ENCODE data around the gene BEGAIN.

Gene BEGAIN

DNA sequence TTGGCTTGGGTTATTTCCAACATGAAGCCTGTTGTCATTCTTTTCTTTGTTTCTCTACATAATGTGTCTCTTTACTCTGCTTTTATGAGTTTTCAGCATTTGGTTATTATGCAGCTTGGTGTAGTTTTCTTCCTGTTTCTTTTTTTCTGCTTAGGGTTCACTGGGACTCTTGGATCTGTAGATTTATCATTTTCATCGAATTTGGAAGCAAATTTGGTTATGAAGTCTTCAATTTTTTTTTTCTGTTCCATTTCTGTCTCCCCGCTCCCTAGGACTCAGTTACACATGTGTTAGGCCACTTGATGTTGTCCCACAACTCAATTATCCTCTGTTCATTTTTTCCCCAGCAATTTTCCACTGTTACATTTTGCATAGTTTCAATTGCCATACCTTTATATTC lies 13.8 kb upstream of the BEGAIN start:
- no peak for DNase-seq (ENCODE audit: low spot score)

DNA sequence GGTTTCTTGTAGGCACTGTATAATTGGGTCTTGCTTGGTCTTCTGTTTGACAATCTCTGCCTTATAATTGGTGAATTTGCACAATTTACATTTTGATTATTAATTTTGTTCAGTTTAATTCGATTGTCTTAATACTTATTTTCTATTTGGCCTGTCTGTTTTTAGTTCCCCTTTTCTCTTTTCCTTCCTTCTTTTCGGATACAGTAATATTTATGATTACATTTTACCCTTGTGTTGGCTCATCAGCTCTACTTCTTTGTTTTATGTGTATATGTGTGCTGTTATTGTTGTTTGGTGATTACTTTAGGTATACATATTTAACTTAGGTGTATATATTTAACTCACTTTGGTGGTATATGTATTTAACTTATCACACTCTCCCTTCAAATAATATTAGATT lies 12.8 kb upstream of the BEGAIN start:
- no peak for DNase-seq (ENCODE audit: low spot score)

DNA sequence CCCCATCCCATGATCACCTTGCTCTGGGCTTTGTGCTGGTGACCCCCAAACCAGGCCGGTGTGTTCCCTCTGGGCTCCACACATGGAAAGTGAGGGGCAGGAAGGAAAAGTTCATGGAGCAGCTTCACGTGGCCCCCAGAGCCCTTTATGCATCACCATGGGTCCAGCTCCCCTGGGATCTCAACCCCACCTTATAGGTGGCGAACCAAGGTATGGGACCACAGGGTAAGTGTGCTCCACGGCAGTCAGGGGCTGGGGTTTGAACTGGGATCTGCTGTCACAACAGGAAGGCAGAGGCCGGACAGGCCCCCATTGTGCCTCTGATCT lies 7.4 kb upstream of the BEGAIN start:
- DNase-seq (ENCODE audit: low spot score) = no peak

DNA sequence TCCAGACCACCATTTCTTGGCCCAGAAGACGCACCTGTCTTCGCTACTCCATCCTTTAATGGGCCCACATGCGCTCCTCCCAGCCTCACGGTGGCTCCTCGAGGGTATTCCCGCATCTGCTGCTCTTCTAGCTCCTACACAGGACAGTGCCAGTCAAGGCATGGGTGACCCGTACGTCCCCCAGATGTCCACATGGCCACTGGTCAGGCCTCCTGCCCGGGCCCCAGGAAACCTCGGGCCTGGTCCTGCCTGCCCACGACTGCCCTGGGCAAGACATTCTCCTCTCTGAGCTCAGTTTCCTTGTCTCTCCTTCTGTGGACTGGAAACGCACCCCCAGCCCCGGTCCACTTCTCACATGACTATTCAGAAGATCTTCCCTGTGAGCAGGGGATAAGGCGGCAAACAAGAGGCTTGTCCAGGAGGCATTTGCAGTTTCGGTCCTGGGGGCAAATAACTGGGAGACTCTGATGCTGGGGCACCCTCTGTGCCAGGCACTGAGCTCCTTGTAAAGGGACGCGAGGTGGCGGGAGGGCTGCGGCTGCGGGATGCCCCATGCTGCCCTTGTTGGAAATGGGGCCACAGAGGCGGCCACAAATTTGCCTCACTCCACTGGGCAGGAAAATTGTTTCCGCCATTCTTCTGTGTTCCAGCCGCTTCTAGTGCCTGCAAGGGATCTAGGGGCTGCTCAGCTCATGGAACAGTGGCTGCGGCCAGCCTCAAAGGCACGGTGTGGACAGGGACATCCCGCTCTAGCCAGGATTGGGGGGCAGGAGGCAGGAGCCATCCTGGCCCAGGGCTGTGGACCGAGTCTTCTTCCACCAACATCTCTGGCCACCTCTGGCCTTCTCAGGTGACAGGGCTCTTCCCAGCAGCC lies 6.8 kb upstream of the BEGAIN start:
- no peak for DNase-seq (ENCODE audit: low spot score)

DNA sequence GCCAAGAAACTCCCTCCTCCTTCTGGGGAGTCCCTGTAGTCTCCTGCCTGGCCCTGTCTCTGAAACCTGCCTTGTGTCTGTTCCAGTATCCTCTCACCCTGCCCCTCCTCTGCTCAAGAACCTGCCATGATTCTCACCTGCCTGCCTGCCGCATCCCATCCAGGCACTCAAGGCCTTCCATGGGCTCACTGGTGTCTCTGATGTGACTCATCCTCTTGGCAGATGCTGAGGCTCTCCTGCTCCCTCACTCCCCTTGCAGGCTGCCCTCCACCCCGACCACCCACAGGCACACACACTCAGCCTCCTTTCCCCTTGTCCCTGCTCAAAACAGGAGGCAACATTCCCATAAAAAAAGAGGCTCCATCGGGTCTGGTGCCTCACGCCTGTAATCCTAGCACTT lies 5.8 kb upstream of the BEGAIN start:
- DNase-seq (ENCODE audit: low spot score) = no peak

DNA sequence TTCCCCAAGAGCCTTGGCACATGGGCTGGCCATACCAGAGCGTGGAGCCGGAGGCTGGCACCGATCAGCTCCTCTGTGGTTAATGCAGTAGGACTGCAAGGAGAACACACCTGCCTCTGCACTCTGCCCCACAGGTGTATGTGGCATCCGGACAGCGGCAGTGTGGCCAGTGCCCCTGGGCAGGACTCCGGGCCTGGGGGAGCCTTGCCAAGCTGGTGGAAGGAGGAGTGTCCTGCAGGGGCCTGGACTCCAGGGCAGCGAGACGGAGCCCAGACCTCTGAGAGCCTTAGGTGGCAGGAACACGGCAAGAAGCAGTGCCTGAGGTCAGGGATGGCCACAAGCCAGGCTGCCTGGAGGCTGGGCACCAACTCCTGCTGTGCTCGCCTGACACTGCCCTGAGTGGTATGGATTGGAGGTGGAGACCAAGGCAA lies 5.3 kb upstream of the BEGAIN start:
- DNase-seq (ENCODE audit: low spot score) = no peak

DNA sequence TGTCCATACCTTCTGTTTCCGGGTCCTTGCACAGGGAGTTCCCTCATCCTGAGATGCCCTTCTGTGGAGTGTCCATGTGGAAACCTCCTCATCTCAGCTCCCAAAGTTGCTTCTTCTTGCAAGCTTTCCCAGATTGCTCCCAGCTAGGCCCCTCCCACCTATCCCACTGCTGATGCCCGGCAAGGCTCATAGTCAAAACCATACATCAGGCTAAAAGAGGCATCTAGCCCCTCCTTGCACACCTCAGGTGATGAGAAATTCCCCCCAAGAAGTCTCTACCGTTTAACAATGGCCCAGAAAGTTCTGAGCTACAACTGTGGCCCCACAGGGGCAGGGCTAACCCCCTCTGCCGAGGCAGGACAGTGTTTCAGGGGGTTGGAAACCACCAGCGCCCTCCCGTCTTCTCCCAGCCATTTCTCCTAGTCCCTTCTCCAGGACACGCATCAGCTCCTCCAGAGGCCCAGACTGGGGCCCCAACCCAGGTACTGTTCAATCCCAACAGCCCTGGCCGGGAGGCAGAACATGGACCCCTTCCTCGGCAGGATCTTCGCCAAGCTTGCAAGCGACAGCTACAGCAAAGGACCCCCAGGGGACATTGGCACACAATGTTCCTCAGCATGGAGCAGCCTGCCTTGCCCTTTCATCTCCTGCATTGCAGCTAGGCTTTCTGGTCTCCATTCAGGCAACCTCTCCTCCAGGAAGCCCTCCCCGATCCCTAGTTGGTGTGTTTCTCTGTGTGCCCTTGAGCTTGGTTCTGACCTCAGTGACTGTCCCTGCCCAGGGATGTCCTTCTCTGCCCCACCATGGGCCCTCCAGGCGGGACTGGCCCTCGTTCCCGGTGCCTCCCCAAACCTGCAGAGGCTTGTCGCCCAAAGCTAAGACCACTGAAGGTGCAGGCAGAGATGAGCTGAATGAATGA lies 4.5 kb upstream of the BEGAIN start:
- DNase-seq (ENCODE audit: low spot score) = no peak

DNA sequence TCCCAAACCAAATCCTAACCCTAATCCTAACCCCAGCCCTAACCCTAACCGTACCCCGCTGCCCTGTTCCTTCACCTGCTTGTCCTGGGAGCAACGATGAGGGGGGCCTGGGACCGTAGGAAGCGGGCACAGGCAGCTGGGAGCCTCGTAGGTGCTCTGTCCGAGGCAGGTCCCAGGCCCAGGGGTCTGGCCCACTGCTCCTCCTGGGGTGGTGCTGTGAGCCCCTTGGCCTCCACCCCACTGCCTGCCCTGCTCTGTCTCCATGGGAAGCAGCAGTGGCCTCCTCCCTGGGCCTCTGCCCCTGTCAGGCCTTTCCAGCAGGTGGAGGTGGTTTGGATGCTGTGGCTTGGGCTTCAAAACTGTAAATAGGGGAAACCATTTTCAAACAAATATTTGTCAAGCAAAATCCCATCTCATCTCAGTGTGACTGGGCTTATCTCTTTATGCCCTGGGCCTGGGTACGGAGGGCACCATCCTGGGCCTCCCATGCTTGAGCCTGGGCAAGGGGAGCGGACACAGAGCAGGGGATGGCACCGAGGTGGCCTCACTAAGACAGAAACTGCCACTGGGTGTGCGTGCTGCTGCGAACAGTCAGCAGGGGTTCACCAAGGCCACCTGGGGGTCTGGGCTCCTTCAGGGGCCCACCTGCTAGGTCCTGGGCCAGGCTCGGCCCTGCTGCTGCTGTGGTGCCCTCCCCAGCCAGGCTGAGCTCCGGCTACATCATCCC lies 3.7 kb upstream of the BEGAIN start:
- no peak for DNase-seq (ENCODE audit: low spot score)

DNA sequence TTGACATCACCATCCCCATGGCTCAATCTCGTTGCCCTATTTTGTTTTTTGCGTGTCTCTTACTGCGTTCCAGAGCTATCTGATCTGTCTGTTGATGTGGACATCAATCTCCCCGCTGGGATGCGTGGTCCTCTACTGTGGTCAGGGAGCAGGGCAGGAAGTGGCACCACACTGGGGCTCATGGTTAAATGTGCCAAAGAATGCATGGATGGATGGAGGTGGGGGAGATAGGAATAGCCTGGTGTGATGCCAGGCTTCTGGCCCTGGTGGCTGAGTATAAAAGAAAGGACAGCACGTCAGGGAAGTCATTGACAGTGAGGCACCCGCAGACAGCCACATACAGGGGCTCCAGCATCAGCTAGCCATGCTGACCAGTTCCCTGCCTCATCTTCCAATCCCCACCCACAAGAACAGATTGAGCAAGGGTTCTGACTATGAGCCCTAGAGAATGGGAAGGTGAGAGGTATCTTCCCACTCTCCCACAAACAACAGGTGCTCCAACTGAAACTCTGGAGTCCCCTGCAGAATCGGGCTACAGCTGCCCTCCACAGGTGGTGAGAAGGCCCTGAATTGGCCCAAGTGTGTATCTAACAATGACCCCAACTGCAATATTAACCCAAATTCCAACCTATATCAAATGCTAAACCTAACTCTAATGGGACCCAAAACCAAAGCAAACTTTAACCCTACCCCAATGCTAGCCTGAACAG lies 2.7 kb upstream of the BEGAIN start:
- DNase-seq (ENCODE audit: low spot score) = no peak

DNA sequence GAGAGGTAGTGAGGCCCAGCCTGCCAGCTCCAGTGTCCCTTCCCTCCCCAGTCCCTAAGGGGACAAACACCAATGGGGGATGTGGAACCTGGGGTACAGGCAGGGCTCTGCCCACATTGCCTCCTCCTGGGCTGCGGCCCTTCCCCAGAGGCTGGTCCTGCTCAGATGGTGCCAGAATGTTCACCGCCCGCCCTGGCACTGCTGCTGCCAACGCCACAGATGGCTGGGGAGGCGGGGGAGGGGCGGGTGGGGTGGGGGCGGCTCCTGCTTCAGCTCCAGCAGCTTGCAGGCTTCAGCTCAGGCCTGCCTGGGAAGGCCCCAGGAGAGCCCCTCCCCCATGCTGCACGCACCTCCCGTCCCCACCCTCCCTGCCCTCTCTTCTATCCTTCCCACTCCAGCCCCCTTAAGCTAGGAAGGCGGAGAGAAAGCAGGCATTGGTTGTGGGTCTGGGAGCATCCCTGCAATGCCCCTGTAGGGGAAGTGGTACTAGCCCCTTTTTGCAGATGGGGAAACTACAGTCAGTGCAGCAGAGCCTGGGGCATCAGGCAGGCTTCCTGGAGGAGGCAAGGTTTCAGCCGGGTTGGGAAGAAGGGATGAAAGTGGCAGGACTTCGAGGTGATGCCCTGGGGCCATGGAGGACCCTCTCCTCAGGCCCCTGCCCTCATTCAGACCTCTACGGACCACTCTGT lies 2.0 kb upstream of the BEGAIN start:
- no peak for DNase-seq (ENCODE audit: low spot score)

DNA sequence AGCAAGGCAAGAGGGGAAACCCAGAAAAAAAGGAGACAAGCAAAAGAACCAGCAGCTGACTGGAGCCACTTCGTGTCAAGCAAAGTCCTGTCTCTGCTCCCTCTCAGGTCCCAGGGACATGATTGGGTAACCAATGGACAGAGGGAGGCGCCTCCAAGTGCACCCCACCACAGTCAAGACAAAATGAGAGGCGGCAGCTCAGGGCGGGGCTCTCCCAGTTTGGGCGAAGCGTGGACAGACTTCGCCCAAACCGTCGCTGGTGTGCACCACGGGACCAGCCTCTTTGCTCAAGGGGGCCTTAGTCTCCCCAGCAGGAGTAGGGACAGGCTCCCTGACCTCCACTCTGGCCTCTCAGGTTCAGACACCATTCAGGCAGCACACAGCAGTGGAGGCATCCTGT lies 1.5 kb upstream of the BEGAIN start:
- no peak for DNase-seq (ENCODE audit: low spot score)

DNA sequence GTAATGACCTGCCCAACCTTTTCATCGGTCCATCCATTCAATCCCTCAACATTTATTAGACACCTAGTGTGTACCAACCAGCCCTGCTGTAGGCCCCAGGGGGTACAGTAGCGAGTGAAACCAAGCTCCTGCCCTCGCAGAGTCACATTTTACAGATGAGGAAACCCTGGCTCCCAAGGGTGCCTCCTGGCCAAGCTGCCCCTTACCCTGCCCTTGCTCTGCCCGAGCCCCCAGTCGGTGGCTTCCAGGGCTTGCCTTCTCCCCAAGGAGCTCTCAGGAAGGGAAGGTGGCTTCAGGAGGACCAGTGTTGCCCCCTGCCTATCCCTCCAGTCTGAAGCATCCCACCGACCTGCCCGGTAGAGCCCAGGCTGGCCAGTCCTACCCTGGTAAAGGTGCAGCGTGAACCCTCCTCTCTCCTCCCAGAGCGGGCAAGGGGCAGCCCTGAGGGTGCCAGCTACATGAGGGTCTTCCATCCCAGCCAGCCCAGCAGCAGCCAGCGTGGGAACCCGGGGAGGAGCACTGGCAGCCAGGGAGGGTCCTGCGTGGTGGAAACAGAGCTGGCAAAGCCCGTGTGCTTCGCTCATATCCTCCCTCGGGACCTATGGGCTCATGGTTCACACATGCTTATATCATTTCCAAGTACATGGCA lies 670 bp upstream of the BEGAIN start:
- no peak for DNase-seq (ENCODE audit: low spot score)

DNA sequence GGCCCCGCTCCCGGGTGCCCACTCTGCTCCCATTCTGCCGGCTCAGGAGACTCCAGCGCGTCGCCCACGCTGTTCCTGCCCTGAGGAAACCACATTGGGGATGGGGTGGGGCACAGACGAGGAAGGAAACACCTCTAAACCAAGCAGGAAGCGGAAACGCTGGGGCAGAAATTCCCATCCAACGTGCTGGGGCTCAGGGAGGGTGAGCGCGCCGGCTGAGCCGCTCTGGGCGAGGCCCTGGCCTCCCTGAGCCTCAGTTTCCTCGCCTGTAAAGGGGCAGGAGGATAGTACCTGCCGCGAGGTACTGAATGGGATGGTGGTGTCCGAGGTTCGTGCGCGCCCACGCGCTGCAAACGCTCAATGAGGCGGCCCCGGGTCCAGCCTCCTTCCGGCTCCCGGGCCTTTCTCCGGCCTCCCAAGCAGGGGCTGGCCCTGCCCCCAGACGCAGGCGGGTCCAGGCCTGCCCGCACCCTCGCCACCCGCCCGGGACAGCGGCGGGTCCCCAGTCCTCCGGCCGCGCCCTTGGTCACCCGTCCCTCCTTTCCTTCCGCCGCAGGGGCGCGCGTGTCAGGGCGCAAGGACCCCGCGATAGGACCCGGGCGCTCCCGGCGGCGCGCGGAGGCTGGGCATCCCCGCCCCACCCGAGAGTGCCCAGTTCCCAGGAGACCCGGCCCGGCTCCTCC lies 673 bp downstream of the BEGAIN start:
- no peak for DNase-seq (ENCODE audit: low spot score)

DNA sequence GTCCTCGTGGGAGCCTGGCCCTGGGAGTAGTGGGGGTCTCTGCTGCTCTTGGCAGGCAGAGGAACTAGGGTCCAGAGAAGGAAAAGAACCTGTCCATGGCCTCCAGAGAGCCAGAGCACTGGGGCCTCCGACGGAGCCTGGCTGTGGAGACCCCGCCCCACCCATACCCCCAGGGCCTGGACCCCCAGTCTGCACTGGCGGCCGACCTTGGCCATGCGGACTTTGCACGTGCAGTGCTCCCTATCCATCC lies 1.1 kb downstream of the BEGAIN start:
- DNase-seq (ENCODE audit: low spot score) = no peak

DNA sequence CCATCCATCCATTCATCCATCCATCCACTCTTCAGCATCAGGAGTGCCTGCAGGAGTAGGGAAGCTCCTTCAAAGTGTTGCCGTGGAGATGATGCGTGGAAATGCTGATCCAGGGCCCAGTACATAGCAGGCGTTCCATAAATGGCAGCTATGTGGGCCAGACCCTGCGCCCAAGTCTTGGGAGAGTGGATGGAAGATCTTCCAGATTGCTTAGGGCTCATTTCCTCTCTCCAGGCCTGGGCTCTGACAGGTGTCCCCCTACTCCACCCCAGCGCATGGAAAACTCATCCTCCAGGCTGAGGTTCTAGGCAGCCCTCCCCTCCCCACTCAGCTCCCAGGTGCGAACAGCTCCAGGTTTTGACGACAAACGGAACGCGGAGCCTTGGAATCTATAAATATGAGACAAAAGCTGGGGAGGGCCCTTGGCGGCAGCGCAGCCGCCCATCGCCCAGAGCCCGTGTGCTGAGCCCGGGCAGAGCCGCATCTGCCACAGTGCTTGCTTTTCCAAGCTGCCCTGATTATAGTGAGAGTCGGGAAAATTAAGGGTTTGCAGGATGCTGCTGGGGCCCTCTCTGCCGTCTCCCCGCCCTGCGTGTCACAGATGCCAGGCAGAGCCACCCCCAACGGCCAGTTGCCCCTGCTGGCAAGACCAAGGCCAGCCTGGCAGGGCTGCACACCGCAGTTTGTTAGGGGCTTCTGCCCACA lies 1.6 kb downstream of the BEGAIN start:
- no peak for DNase-seq (ENCODE audit: low spot score)

DNA sequence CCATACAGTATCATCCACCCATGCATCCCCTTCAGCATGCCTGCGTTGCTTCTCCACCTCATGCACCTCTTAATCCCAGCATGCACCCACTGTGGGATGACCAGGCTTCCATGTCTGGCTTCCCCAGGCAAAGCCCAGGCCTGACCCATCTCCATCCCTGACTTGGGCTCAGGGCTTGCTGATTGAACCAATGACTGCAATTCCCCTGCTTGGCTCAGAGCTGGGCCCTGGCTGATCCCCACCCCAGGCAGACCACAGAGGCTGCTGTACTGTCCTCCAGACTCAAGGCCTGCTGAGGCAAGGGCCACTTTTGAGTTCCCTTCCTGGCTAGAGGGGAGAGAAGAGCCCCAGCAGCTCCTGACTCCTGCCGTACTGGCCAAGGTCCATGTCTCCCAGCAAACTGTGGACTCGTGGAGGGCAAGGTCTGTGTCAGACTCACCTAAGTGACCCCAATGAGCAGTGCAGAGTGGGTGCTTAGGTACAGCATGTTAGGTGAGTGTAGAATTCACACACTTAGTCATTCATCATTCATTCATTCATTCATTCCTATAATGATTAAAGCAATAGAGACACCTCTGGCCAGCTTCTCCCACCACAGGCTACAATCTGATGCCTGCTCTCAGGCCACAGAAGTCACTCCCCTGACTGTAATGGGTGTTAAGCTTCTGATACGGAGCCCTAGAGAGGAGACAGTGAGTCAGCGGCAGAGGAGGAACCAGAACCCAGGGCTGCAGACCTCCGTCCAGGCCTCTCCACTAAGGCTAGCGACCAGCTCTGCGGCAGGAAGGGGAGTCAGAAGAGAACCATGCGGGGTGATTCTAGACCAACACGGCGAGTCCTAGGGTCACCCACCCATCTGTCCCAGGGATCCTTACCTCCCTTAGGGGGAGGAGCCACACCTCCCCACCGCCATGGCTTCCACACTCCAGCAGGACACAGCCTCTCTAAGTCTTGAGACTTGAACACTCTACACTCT lies 2.9 kb downstream of the BEGAIN start:
- DNase-seq (ENCODE audit: low spot score) = no peak

DNA sequence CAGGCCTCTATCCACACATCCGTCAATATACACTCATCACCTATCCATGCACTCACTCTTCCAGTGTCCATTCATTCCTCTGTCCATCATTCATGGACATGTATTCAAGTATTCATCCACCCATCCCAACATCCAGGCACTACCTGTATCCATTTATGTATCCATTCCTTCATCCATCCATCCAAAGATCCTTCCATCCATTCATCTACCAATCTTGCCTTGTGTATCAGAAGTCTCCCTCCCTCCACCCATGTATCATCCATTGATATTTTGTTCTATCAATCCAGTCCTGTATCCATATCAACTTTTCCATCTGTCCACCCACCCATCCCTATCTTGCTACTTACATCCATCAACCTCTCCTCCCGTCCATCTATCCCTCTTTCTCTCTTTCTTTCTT lies 4.0 kb downstream of the BEGAIN start:
- no peak for DNase-seq (ENCODE audit: low spot score)

DNA sequence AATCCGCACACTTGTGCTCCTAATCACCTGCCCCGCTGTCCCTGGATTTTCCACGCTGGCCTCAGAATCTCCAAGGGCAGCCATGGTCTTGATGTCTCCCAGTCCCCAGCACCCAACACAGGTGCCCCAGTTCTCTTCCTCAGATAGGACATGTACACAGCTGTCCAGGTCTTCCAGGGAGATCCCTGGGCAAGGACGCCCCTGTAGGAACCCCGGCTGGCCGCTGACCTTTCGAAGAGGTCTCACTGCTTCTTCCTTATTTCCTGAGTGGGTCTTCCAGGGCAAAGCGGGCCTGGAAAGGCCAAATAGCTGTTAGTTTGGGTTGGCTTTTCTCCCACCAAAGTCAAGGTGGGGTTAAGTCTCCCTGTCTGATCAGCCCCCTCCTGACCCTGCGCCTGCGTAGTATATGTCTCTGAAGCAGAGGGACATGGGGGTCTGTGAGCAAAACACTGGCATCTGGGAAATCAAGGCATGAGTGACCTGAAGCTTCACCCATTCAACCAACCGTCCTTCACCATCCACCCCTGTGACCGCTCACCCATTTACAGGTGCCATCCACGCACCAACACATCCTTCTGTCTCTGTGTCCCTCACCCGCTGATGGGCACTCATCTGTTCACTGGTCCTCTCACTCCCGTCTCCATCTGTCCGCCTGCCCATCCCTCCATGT lies 4.6 kb downstream of the BEGAIN start:
- no peak for DNase-seq (ENCODE audit: low spot score)

All from AG20443 (cell line).